Endometrium (tissue), 2 donors: ENCODE measurements around the gene PREX1.

ENCODE experiments used
- FAIRE-seq: peaks from 2 replicates; lab custom pipeline; 2012; peaks lifted over from hg19 to GRCh38; lab: Jason Lieb, UNC
- donor health status: control.
- donor health status: control.

The PREX1 gene

GRCh38 chr20:48751871-48752270 is 75.9 kb downstream of the PREX1 start:
- FAIRE-seq = no peak

- no peak for FAIRE-seq
Measured at GRCh38 chr20:48750941-48751635, 76.7 kb downstream of the PREX1 start.

- FAIRE-seq = no peak
Measured at GRCh38 chr20:48750376-48750775, 77.4 kb downstream of the PREX1 start.

GRCh38 chr20:48749437-48749836 is 78.4 kb downstream of the PREX1 start:
- FAIRE-seq = no peak

- no peak for FAIRE-seq
Measured at GRCh38 chr20:48748556-48748955, 79.2 kb downstream of the PREX1 start.

GRCh38 chr20:48747840-48748414 is 79.9 kb downstream of the PREX1 start:
- no peak for FAIRE-seq

- FAIRE-seq = no peak
Measured at GRCh38 chr20:48745330-48745729, 82.5 kb downstream of the PREX1 start.

- no peak for FAIRE-seq
Measured at GRCh38 chr20:48744515-48744914, 83.3 kb downstream of the PREX1 start.

GRCh38 chr20:48743807-48744206 is 84.0 kb downstream of the PREX1 start:
- FAIRE-seq = no peak

- FAIRE-seq = no peak
Measured at GRCh38 chr20:48742912-48743680, 84.7 kb downstream of the PREX1 start.

GRCh38 chr20:48742233-48742632 is 85.6 kb downstream of the PREX1 start:
- FAIRE-seq = no peak

GRCh38 chr20:48741669-48742068 is 86.1 kb downstream of the PREX1 start:
- no peak for FAIRE-seq

GRCh38 chr20:48740712-48741111 is 87.1 kb downstream of the PREX1 start:
- FAIRE-seq = no peak

GRCh38 chr20:48740292-48740649 is 87.5 kb downstream of the PREX1 start:
- no peak for FAIRE-seq

GRCh38 chr20:48739395-48740291 is 88.2 kb downstream of the PREX1 start:
- FAIRE-seq = no peak

- no peak for FAIRE-seq
Measured at GRCh38 chr20:48738399-48739304, 89.1 kb downstream of the PREX1 start.

- no peak for FAIRE-seq
Measured at GRCh38 chr20:48738094-48738398, 89.8 kb downstream of the PREX1 start.

GRCh38 chr20:48737434-48738093 is 90.2 kb downstream of the PREX1 start:
- no peak for FAIRE-seq

GRCh38 chr20:48736636-48737035 is 91.2 kb downstream of the PREX1 start:
- no peak for FAIRE-seq

- FAIRE-seq = no peak
Measured at GRCh38 chr20:48736231-48736630, 91.6 kb downstream of the PREX1 start.

- FAIRE-seq = no peak
Measured at GRCh38 chr20:48735112-48735511, 92.7 kb downstream of the PREX1 start.
